Measurements from ENCODE around the gene FABP6. TPM values are rescaled to one million over a fixed set of nuclear protein-coding genes. Genes with fewer than 3 reads are reported as not detected.

FABP6 gene
- total RNA-seq, 1 donor from 2014 or later, result 7.7 TPM

- Mint-ChIP-seq H3K4me3 (ENCODE audit: unreplicated experiment) (peak overlapping the region; percentile 55), H3K36me3 (ENCODE audit: unreplicated experiment) (peaks cover 8% of the 10 kb centered on the region), H3K27me3 (ENCODE audit: unreplicated experiment) (peaks cover 17% of the 10 kb centered on the region), H3K27ac (ENCODE audit: unreplicated experiment) (peak overlapping the region; percentile 22), H3K4me1 (ENCODE audit: low read depth, unreplicated experiment) (peaks cover 67% of the 10 kb centered on the region), H3K9me3 (ENCODE audit: unreplicated experiment) (peaks cover 33% of the 10 kb centered on the region)
- no peak for DNase-seq
- TF ChIP-seq CTCF (IDR thresholded peaks at IDR 0.05; ENCODE audit: partially characterized antibody, unreplicated experiment), result no peak
These were observed 36.7 kb downstream of the FABP6 start for GRCh38 chr5:160266044-160266443.

- Mint-ChIP-seq H3K36me3 (ENCODE audit: unreplicated experiment) (peaks cover 8% of the 10 kb centered on the region), H3K4me3 (ENCODE audit: unreplicated experiment) (no peak overlapping the region), H3K27me3 (ENCODE audit: unreplicated experiment) (peaks cover 15% of the 10 kb centered on the region), H3K27ac (ENCODE audit: unreplicated experiment) (peak overlapping the region; percentile 82), H3K9me3 (ENCODE audit: unreplicated experiment) (peaks cover 26% of the 10 kb centered on the region), H3K4me1 (ENCODE audit: low read depth, unreplicated experiment) (peaks cover 65% of the 10 kb centered on the region)
- peak; percentile 67 for TF ChIP-seq CTCF (IDR thresholded peaks at IDR 0.05; ENCODE audit: partially characterized antibody, unreplicated experiment)
- DNase-seq, result peak; percentile 60
These were observed 37.5 kb downstream of the FABP6 start for GRCh38 chr5:160266752-160267345.

- H3K4me1 Mint-ChIP-seq (ENCODE audit: low read depth, unreplicated experiment), result peaks cover 60% of the 10 kb centered on the region
These were observed 38.8 kb downstream of the FABP6 start for GRCh38 chr5:160268121-160268520.

GRCh38 chr5:160269017-160269416, 39.7 kb downstream of the FABP6 start:
- Mint-ChIP-seq H3K27me3 (ENCODE audit: unreplicated experiment) (peaks cover 6% of the 10 kb centered on the region), H3K27ac (ENCODE audit: unreplicated experiment) (no peak overlapping the region), H3K4me3 (ENCODE audit: unreplicated experiment) (no peak overlapping the region), H3K36me3 (ENCODE audit: unreplicated experiment) (peaks cover 8% of the 10 kb centered on the region), H3K4me1 (ENCODE audit: low read depth, unreplicated experiment) (peaks cover 51% of the 10 kb centered on the region), H3K9me3 (ENCODE audit: unreplicated experiment) (peaks cover 11% of the 10 kb centered on the region)
- no peak for DNase-seq
- TF ChIP-seq CTCF (IDR thresholded peaks at IDR 0.05; ENCODE audit: partially characterized antibody, unreplicated experiment), result no peak

More at GRCh38 chr5:160268121-160268520, 38.8 kb downstream of the FABP6 start:
- DNase-seq, result no peak
- peaks cover 16% of the 10 kb centered on the region for H3K9me3 Mint-ChIP-seq (ENCODE audit: unreplicated experiment)
- peak overlapping the region; percentile 68 for H3K27ac Mint-ChIP-seq (ENCODE audit: unreplicated experiment)
- H3K27me3 Mint-ChIP-seq (ENCODE audit: unreplicated experiment), result peaks cover 6% of the 10 kb centered on the region
- H3K36me3 Mint-ChIP-seq (ENCODE audit: unreplicated experiment), result peaks cover 8% of the 10 kb centered on the region
- TF ChIP-seq CTCF (IDR thresholded peaks at IDR 0.05; ENCODE audit: partially characterized antibody, unreplicated experiment), result no peak
- H3K4me3 Mint-ChIP-seq (ENCODE audit: unreplicated experiment), result no peak overlapping the region

GRCh38 chr5:160270704-160271103, 41.4 kb downstream of the FABP6 start:
- Mint-ChIP-seq H3K4me1 (ENCODE audit: low read depth, unreplicated experiment) (peaks cover 48% of the 10 kb centered on the region), H3K4me3 (ENCODE audit: unreplicated experiment) (no peak overlapping the region), H3K27ac (ENCODE audit: unreplicated experiment) (no peak overlapping the region), H3K36me3 (ENCODE audit: unreplicated experiment) (peaks cover 8% of the 10 kb centered on the region), H3K27me3 (ENCODE audit: unreplicated experiment) (peaks cover 6% of the 10 kb centered on the region), H3K9me3 (ENCODE audit: unreplicated experiment) (peaks cover 9% of the 10 kb centered on the region)
- DNase-seq, result no peak
- no peak for TF ChIP-seq CTCF (IDR thresholded peaks at IDR 0.05; ENCODE audit: partially characterized antibody, unreplicated experiment)
